GM12878 (cell line): Measurements from ENCODE around the gene ANKRD33. TPM values are rescaled to one million over a fixed set of nuclear protein-coding genes. Genes with fewer than 3 reads are reported as not detected.

Source experiments
- ATAC-seq: fragments of 200-7000 bp; cut with Tn5 transposase; 3 replicates; pipeline ENCODE4 v1.9.1; 2020; ENCODE audit warnings: mild to moderate bottlenecking, moderate library complexity
- BruUV-seq: library from RNA; stranded (reverse); fragments of 400-500 nt; replicated peaks from 2 replicates; lab custom pipeline; 2021; lab: Mats Ljungman, UMichigan
- CTCF ChIA-PET: fragments of 300-600 bp; sonication (Branson Sonifier 250); formaldehyde crosslinking; extraction: SDS; loops from one replicate; lab custom pipeline; 2021; ENCODE audit warnings: inconsistent platforms; lab: Yijun Ruan, JAX
- POLR2A ChIA-PET: fragments of 350-600 bp; formaldehyde crosslinking; extraction: SDS; loops from one replicate; lab custom pipeline; 2021; ENCODE audit warnings: inconsistent platforms; lab: Charles Lee
- RAD21 ChIA-PET: fragments of 300-600 bp; sonication (Branson Sonifier 250); formaldehyde crosslinking; loops from one replicate; lab custom pipeline; 2023; ENCODE audit warnings: antibody characterized with exemption; ENCODE audit not compliant: unreplicated experiment; lab: Charles Lee
- SMC1A ChIA-PET: fragments of 300-600 bp; sonication (Branson Sonifier 250); formaldehyde crosslinking; loops from one replicate; lab custom pipeline; 2023; ENCODE audit not compliant: unreplicated experiment, uncharacterized antibody; lab: Charles Lee
- DNase-seq: peaks from one replicate; pipeline ENCODE4 v3.0.0-alpha.2; 2011; ENCODE audit warnings: low read depth, low spot score
- FAIRE-seq: peaks from 3 replicates; lab custom pipeline; 2011; peaks lifted over from hg19 to GRCh38; lab: Jason Lieb, UNC
- H2AFZ ChIP-seq: 2 replicates; pipeline ENCODE4 v1.6.0; 2011; ENCODE audit warnings: low read depth, low read length, control low read depth; ENCODE audit not compliant: control insufficient read depth
- H3K27ac ChIP-seq: 2 replicates; pipeline ENCODE4 v1.5.1; 2011; ENCODE audit warnings: control low read depth; ENCODE audit not compliant: control insufficient read depth, insufficient read depth
- H3K27me3 ChIP-seq, 2 experiments: replicated peaks in 1 of 2; 2 replicates each; pipeline versions ENCODE4 v1.6.0 to v1.6.1; 2011; ENCODE audit warnings: low read length in 1 of 2; ENCODE audit not compliant: control insufficient read depth in 2 of 2, insufficient read depth in 2 of 2
- H3K36me3 ChIP-seq, 2 experiments: 2 replicates each; pipeline ENCODE4 v1.5.1; 2011; ENCODE audit warnings: low read length in 1 of 2; ENCODE audit not compliant: control insufficient read depth in 2 of 2, insufficient read depth in 2 of 2
- H3K4me1 ChIP-seq: 2 replicates; pipeline ENCODE4 v1.6.1; 2011; ENCODE audit warnings: mild to moderate bottlenecking, low read length, moderate library complexity, mixed read lengths; ENCODE audit not compliant: control insufficient read depth, insufficient read depth
- H3K4me2 ChIP-seq: 2 replicates; pipeline ENCODE4 v1.6.0; 2011; ENCODE audit warnings: control low read depth; ENCODE audit not compliant: control insufficient read depth, insufficient read depth
- H3K4me3 ChIP-seq: fragments of 200-600 bp; sonication (generic); 2 replicates; pipeline ENCODE4 v1.5.1; 2016
- H3K79me2 ChIP-seq: 2 replicates; pipeline ENCODE4 v1.6.0; 2011; ENCODE audit warnings: low read length; ENCODE audit not compliant: control insufficient read depth, insufficient read depth
- H3K9ac ChIP-seq: 2 replicates; pipeline ENCODE4 v1.8.0; 2011; ENCODE audit warnings: low read length, control low read depth, mixed read lengths; ENCODE audit not compliant: control insufficient read depth, insufficient read depth
- H3K9me3 ChIP-seq: replicated peaks from 3 replicates; pipeline ENCODE4 v1.5.1; 2011; ENCODE audit warnings: mild to moderate bottlenecking, low read length; ENCODE audit not compliant: control insufficient read depth, insufficient read depth
- H4K20me1 ChIP-seq: 2 replicates; pipeline ENCODE4 v1.6.0; 2011; ENCODE audit not compliant: control insufficient read depth, insufficient read depth
- BMI1 ChIP-seq: fragments of 450-650 bp; IDR thresholded peaks from 2 replicates; pipeline ENCODE4 v1.6.1; 2016; ENCODE audit warnings: mild to moderate bottlenecking, moderate library complexity, borderline replicate concordance
- CEBPB ChIP-seq, 2 experiments: fragments of 150-350 bp in 1 of 2; IDR thresholded peaks; 2 replicates each; pipeline ENCODE4 v1.6.1; 2012 to 2014; ENCODE audit warnings: low read depth in 2 of 2, low read length in 2 of 2, borderline replicate concordance in 1 of 2, inconsistent platforms in 1 of 2
- E2F4 ChIP-seq: IDR thresholded peaks from 2 replicates; pipeline ENCODE4 v1.6.1; 2012; ENCODE audit warnings: low read depth, low read length, improper control_type of control experiment
- EGR1 ChIP-seq, 2 experiments: IDR thresholded peaks; 1 replicate in 1 of 2; 2 replicates in 1 of 2; pipeline ENCODE4 v1.6.1; 2011 to 2012; ENCODE audit warnings: low read depth in 2 of 2, low read length in 2 of 2, borderline replicate concordance in 1 of 2, mild to moderate bottlenecking in 1 of 2, moderate library complexity in 1 of 2
- MEF2B ChIP-seq: fragments of 450-650 bp; IDR thresholded peaks from 2 replicates; pipeline ENCODE4 v1.6.1; 2018; ENCODE audit warnings: mild to moderate bottlenecking, moderate library complexity; ENCODE audit not compliant: partially characterized antibody, poor library complexity, severe bottlenecking
- NR2C2 ChIP-seq: IDR thresholded peaks from 2 replicates; pipeline ENCODE4 v1.6.1; 2011; ENCODE audit warnings: borderline replicate concordance, low read depth; ENCODE audit not compliant: control insufficient read depth, insufficient read length
- PBX3 ChIP-seq: IDR thresholded peaks from 2 replicates; pipeline ENCODE4 v1.6.1; 2011; ENCODE audit warnings: mild to moderate bottlenecking, low read depth, low read length, moderate library complexity; ENCODE audit not compliant: insufficient replicate concordance
- PKNOX1 ChIP-seq: fragments of 450-650 bp; IDR thresholded peaks from 2 replicates; pipeline ENCODE4 v1.6.1; 2016; ENCODE audit warnings: mild to moderate bottlenecking
- RUNX3 ChIP-seq: IDR thresholded peaks from 2 replicates; pipeline ENCODE4 v1.6.1; 2012; ENCODE audit warnings: low read length, inconsistent platforms
- TARDBP ChIP-seq: IDR thresholded peaks from 2 replicates; pipeline ENCODE4 v1.6.1; 2016; ENCODE audit warnings: borderline replicate concordance
- ZBTB40 ChIP-seq: fragments of 450-650 bp; IDR thresholded peaks from 2 replicates; pipeline ENCODE4 v1.6.1; 2016; ENCODE audit warnings: mild to moderate bottlenecking, moderate library complexity, borderline replicate concordance
- WGBS: methylation state at CpG from one replicate; pipeline ENCODE4 v1.1.6; 2016; ENCODE audit warnings: low lambda C conversion rate; ENCODE audit not compliant: insufficient replicate concordance, insufficient coverage; ENCODE audit errors: missing lambda C conversion rate; 5-methylcytosine and 5-hydroxymethylcytosine counted together
- in situ Hi-C: fragments of 300-500 bp; cut with MboI; formaldehyde crosslinking; loops from 9 replicates; pipeline ENCODE4 v1.14.3; 2018; ENCODE audit warnings: mixed read lengths
- intact Hi-C: fragments of 100-400 bp; cut with micrococcal nuclease; formaldehyde crosslinking; loops from one replicate; pipeline ENCODE4 v1.14.2; 2022; ENCODE audit not compliant: unreplicated experiment
- polyA plus RNA-seq, 11 experiments: library from polyadenylated mRNA; depleted of rRNA in 4 of 11; unstranded in 6 of 11; stranded (reverse) in 5 of 11; fragments of >200 nt; fragmentation: Nextera tagmentation in 4 of 11; fragmentation: Illumina TruSeq in 1 of 11; extraction: Ambion mirVana in 4 of 11; extraction: Trizol in 1 of 11; gene quantifications; 1 replicate in 1 of 11; 2 replicates in 10 of 11; pipeline versions ENCODE4 v1.2.1 to v1.2.3, GENCODE V29; 2011 to 2016; ENCODE audit warnings: inconsistent platforms in 2 of 11, missing spikeins in 2 of 11, low read depth in 1 of 11
- total RNA-seq, 4 experiments: library from RNA; depleted of rRNA in 3 of 4; stranded (reverse); fragments of >200 nt in 3 of 4; fragmentation: Illumina TruSeq in 1 of 4; extraction: Trizol in 1 of 4; gene quantifications; 2 replicates each; pipeline versions ENCODE4 v1.2.1 to v1.2.3, GENCODE V29; 2013 to 2021
- TF ChIP-seq, protein P1 (sequence below): IDR thresholded peaks from 2 replicates; pipeline ENCODE4 v1.6.1; 2012; ENCODE audit warnings: low read length, inconsistent platforms
- TF ChIP-seq, protein P2 (sequence below): IDR thresholded peaks from 2 replicates; pipeline ENCODE4 v1.6.1; 2012; ENCODE audit warnings: low read depth, low read length, improper control_type of control experiment

The ANKRD33 gene
- total and polyA plus RNA-seq, 10 of the 15 experiments (the other 5 are each of a cell fraction or from before 2014, with no cell fraction given) = not detected

GRCh38 chr12:51883295-51883694 lies 4.6 kb upstream of the ANKRD33 start:
- Histone ChIP-seq H3K27ac (no peak overlapping the region), H3K36me3 (no peaks in the 10 kb centered on the region), H2AFZ (no peak overlapping the region), H4K20me1 (no peaks in the 10 kb centered on the region), H3K4me1 (no peaks in the 10 kb centered on the region), H3K4me3 (no peak overlapping the region), H3K4me2 (no peak overlapping the region), H3K79me2 (no peaks in the 10 kb centered on the region), H3K9me3 (no peaks in the 10 kb centered on the region; the same call in 2 of the 3 replicates), H3K27me3 (no peaks in the 10 kb centered on the region), H3K9ac (no peak overlapping the region)
- RAD21 ChIA-PET = no interaction called here
- no TSS peak for BruUV-seq
- DNase-seq (no peak), FAIRE-seq (no peak), ATAC-seq (no peak)
- CTCF ChIA-PET = no interaction called here
- POLR2A ChIA-PET = no interaction called here
- intact Hi-C loops = no loop called here
- in situ Hi-C loops = no loop called here
- WGBS = 40% methylated on average over 1 of the region's 1 CpG
- SMC1A ChIA-PET = no interaction called here
- TF ChIP-seq MEF2B (no peak), NR2C2 (no peak), PKNOX1 (no peak), BMI1 (no peak), EGR1 (IDR thresholded peaks at IDR 0.05; ENCODE audit: borderline replicate concordance in 1 of 2, low read depth in 2 of 2, low read length in 2 of 2) (no peak), E2F4 (no peak), ZBTB40 (no peak), TARDBP (no peak), CEBPB (IDR thresholded peaks at IDR 0.05; ENCODE audit: borderline replicate concordance in 1 of 2, low read depth in 2 of 2, low read length in 2 of 2) (no peak), RUNX3 (no peak), PBX3 (no peak)
- TF ChIP-seq, protein P1, sequence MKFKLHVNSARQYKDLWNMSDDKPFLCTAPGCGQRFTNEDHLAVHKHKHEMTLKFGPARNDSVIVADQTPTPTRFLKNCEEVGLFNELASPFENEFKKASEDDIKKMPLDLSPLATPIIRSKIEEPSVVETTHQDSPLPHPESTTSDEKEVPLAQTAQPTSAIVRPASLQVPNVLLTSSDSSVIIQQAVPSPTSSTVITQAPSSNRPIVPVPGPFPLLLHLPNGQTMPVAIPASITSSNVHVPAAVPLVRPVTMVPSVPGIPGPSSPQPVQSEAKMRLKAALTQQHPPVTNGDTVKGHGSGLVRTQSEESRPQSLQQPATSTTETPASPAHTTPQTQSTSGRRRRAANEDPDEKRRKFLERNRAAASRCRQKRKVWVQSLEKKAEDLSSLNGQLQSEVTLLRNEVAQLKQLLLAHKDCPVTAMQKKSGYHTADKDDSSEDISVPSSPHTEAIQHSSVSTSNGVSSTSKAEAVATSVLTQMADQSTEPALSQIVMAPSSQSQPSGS = no peak
- TF ChIP-seq, protein P2, sequence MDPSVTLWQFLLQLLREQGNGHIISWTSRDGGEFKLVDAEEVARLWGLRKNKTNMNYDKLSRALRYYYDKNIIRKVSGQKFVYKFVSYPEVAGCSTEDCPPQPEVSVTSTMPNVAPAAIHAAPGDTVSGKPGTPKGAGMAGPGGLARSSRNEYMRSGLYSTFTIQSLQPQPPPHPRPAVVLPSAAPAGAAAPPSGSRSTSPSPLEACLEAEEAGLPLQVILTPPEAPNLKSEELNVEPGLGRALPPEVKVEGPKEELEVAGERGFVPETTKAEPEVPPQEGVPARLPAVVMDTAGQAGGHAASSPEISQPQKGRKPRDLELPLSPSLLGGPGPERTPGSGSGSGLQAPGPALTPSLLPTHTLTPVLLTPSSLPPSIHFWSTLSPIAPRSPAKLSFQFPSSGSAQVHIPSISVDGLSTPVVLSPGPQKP = no peak
